ENCODE results near the gene CACNA2D2. TPM values are rescaled to one million over a fixed set of nuclear protein-coding genes. Genes with fewer than 3 reads are reported as not detected.

The CACNA2D2 gene
- total and polyA plus RNA-seq, 2 of the 13 experiments (the other 11 are each of a cell fraction or from before 2014, with no cell fraction given), result not detected

DNA sequence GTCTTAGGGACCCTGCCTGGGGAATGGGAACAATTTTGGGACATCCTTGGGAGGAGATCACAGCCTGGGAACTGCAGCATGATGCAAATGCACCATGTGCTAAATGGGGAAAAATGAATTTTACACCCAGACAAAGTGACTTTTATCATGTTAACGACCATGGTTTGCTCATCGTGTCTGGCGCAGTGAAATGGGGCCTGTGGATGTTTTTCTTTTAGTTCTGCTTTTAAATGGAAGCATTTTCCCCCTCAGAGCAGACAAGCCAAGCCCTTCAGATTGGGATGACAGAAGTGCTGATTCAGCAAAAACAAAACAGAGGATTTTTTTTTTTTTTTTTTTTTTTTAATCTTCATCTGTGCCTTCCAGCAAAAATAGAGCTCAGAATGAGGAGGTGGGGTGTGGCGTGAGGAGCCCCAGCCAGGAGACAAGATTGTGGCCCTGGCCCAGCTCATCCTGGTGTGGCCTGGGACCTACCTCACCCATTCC lies 14.3 kb upstream of the CACNA2D2 start:
- no peaks in the 10 kb centered on the region for H4K20me1 ChIP-seq (ENCODE audit: insufficient read depth, low read length)
- FAIRE-seq, result no peak
- WGBS (ENCODE audit: low lambda C conversion rate), result 53% methylated on average over 4 of the region's 4 CpGs
- no peak for DNase-seq (ENCODE audit: low spot score)
- no peak overlapping the region for H3K9ac ChIP-seq (ENCODE audit: insufficient read depth, low read depth, low read length)
- no peak overlapping the region for H2AFZ ChIP-seq (ENCODE audit: low read length)
- H3K9me3 ChIP-seq (ENCODE audit: low read length), result no peaks in the 10 kb centered on the region
- TF ChIP-seq POLR2G (IDR thresholded peaks at IDR 0.05; ENCODE audit: low read depth, low read length), result no peak
- TF ChIP-seq MAFK (conservative IDR thresholded peaks at IDR 0.05 in 1 of 2, IDR thresholded peaks at IDR 0.05 in 1 of 2; ENCODE audit: low read length in 2 of 2), result peak; percentile 98 to 100
- peak; percentile 99 for TF ChIP-seq MAFF (IDR thresholded peaks at IDR 0.05; ENCODE audit: low read depth, low read length)
- peaks cover 38% of the 10 kb centered on the region for H3K4me1 ChIP-seq (ENCODE audit: insufficient read depth, low read length)
- no peak overlapping the region for H3K27ac ChIP-seq (ENCODE audit: extremely low read length, insufficient read depth, low read length)
- H3K4me2 ChIP-seq (ENCODE audit: low read depth, low read length), result no peak overlapping the region
- ATAC-seq, result no peak
- in situ Hi-C loops (cut with HindIII; ENCODE audit: extremely low pct_ligation_motif_present, low pct_unique_long_range_greater_than_20kb) (no loop called here), intact Hi-C loops (cut with micrococcal nuclease; ENCODE audit: unreplicated experiment) (loop anchor here (2.0 to 5.0 kb wide), 2 partner anchors 97 to 145 kb away; no protein-coding TSS in a partner anchor)
- ChIA-PET POLR2A (no interaction called here), CTCF (ENCODE audit: low intra/inter-chr PET ratio, low total read pairs) (no interaction called here)
- no peak overlapping the region for H3K4me3 ChIP-seq (replicated peaks in 1 of 3; ENCODE audit: insufficient read depth in 1 of 3, low read depth in 2 of 3, low read length in 3 of 3)
- no TSS peak for BruUV-seq (replicated peaks)
- H3K79me2 ChIP-seq (ENCODE audit: insufficient read depth, low read length), result no peaks in the 10 kb centered on the region
- H3K27me3 ChIP-seq (ENCODE audit: control insufficient read depth in 1 of 2, insufficient read depth in 2 of 2, low read length in 2 of 2), result peaks cover 4 to 39% of the 10 kb centered on the region in 2 experiments; a peak in 4 of 5 replicates
- no peaks in the 10 kb centered on the region for H3K36me3 ChIP-seq (replicated peaks in 1 of 2; ENCODE audit: control insufficient read depth in 1 of 2, insufficient read depth in 2 of 2, low read length in 2 of 2)

DNA sequence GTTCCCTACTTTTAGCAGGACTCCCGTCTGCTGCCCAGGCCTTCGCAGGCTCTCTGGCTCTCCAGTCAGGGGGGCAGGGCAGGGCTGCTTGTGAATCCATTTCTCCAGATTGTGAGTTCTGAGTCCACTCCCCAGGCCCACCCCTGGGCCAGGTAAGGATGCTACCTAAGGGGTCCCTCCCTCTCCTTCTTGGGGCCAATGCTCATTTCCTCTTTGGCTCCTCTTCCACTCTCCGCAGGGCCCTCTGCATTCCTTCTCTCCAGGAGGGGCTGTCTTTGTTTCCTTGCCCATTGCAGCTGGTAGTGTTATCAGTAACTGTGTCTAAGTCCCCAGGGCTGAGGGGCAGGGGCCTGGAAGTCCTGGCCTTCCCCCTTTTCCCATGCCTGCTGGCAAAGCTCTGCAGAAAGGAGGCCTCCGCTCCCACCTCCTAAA lies 13.0 kb upstream of the CACNA2D2 start:
- no peaks in the 10 kb centered on the region for H3K9me3 ChIP-seq (ENCODE audit: low read length)
- H3K79me2 ChIP-seq (ENCODE audit: insufficient read depth, low read length), result no peaks in the 10 kb centered on the region
- DNase-seq (ENCODE audit: low spot score), result no peak
- ChIA-PET CTCF (ENCODE audit: low intra/inter-chr PET ratio, low total read pairs) (no interaction called here), POLR2A (no interaction called here)
- peaks cover 40% of the 10 kb centered on the region for H3K4me1 ChIP-seq (ENCODE audit: insufficient read depth, low read length)
- WGBS (ENCODE audit: low lambda C conversion rate), result 49% methylated on average over 2 of the region's 4 CpGs
- no peaks in the 10 kb centered on the region for H4K20me1 ChIP-seq (ENCODE audit: insufficient read depth, low read length)
- TF ChIP-seq NCOA2 (CRISPR knock-in tag; IDR thresholded peaks at IDR 0.05) (no peak), MAZ (IDR thresholded peaks at IDR 0.05; ENCODE audit: borderline replicate concordance, low read depth, low read length) (no peak), MAZ (CRISPR knock-in tag; IDR thresholded peaks at IDR 0.05; ENCODE audit: low read depth) (peak; percentile 25), DPF2 (CRISPR knock-in tag; IDR thresholded peaks at IDR 0.05; ENCODE audit: borderline replicate concordance, low read depth) (no peak)
- TF ChIP-seq, protein P1, sequence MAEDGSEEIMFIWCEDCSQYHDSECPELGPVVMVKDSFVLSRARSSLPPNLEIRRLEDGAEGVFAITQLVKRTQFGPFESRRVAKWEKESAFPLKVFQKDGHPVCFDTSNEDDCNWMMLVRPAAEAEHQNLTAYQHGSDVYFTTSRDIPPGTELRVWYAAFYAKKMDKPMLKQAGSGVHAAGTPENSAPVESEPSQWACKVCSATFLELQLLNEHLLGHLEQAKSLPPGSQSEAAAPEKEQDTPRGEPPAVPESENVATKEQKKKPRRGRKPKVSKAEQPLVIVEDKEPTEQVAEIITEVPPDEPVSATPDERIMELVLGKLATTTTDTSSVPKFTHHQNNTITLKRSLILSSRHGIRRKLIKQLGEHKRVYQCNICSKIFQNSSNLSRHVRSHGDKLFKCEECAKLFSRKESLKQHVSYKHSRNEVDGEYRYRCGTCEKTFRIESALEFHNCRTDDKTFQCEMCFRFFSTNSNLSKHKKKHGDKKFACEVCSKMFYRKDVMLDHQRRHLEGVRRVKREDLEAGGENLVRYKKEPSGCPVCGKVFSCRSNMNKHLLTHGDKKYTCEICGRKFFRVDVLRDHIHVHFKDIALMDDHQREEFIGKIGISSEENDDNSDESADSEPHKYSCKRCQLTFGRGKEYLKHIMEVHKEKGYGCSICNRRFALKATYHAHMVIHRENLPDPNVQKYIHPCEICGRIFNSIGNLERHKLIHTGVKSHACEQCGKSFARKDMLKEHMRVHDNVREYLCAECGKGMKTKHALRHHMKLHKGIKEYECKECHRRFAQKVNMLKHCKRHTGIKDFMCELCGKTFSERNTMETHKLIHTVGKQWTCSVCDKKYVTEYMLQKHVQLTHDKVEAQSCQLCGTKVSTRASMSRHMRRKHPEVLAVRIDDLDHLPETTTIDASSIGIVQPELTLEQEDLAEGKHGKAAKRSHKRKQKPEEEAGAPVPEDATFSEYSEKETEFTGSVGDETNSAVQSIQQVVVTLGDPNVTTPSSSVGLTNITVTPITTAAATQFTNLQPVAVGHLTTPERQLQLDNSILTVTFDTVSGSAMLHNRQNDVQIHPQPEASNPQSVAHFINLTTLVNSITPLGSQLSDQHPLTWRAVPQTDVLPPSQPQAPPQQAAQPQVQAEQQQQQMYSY (CRISPR knock-in tag; IDR thresholded peaks at IDR 0.05), result peak; percentile 75
- peak overlapping the region; percentile 67 for H3K4me2 ChIP-seq (ENCODE audit: low read depth, low read length)
- no peak for FAIRE-seq
- H2AFZ ChIP-seq (ENCODE audit: low read length), result no peak overlapping the region
- no TSS peak for BruUV-seq (replicated peaks)
- no peak overlapping the region for H3K9ac ChIP-seq (ENCODE audit: insufficient read depth, low read depth, low read length)
- no peak overlapping the region for H3K27ac ChIP-seq (ENCODE audit: extremely low read length, insufficient read depth, low read length)
- peak overlapping the region in 2 of 3 experiments; percentile 37 to 51; a peak in 2 of 6 replicates for H3K4me3 ChIP-seq (replicated peaks in 1 of 3; ENCODE audit: insufficient read depth in 1 of 3, low read depth in 2 of 3, low read length in 3 of 3)
- H3K36me3 ChIP-seq (replicated peaks in 1 of 2; ENCODE audit: control insufficient read depth in 1 of 2, insufficient read depth in 2 of 2, low read length in 2 of 2), result no peaks in the 10 kb centered on the region
- H3K27me3 ChIP-seq (ENCODE audit: control insufficient read depth in 1 of 2, insufficient read depth in 2 of 2, low read length in 2 of 2), result peaks cover 4 to 45% of the 10 kb centered on the region in 2 experiments; a peak in 4 of 5 replicates
- intact Hi-C loops (cut with micrococcal nuclease; ENCODE audit: unreplicated experiment) (loop anchor here (5.0 kb wide), 1 partner anchor 144 kb away; no protein-coding TSS in a partner anchor), in situ Hi-C loops (cut with HindIII; ENCODE audit: extremely low pct_ligation_motif_present, low pct_unique_long_range_greater_than_20kb) (no loop called here)
- peak; percentile 31 for ATAC-seq

All from HepG2 (cell line).